ENCODE data around the gene PPL.

- TF ChIP-seq POLR2A (IDR thresholded peaks at IDR 0.05): no peak
- TF ChIP-seq CTCF (IDR thresholded peaks at IDR 0.05 in 4 of 5, conservative IDR thresholded peaks at IDR 0.05 in 1 of 5): no peak
These were observed 26.1 kb downstream of the PPL start for GRCh38 chr16:4910828-4911227.

Measured in gastrocnemius medialis (tissue), 4 donors.